Right kidney (tissue), 1 donor: ENCODE results near the gene TASP1.
"Not testable (repeated sequence)": the region's sequence is repeated elsewhere in the genome, so short reads cannot be mapped to it uniquely, and the experiment has no call there.

Source experiments
- DNase-seq: peaks from one replicate; pipeline ENCODE4 v3.0.0-alpha.2; 2016

TASP1 gene

DNA sequence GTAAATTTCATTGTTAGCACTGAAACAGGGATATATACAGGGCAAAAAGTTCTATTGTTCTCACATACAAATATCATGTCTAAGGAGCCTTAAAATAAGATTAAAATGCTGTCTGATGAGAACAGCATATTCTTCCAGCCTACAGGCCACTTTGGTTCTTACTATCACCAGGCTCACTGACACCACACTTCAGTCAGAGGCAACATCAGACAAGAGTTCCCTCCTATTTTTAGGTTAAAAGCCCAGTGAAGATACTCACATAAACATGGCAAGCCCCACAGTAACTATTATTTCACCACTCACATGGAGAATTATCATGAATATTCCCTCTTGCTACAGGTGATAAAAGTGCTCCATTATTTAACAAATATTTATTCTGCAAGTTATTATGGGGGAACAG lies 241.9 kb downstream of the TASP1 start:
- DNase-seq: no peak

DNA sequence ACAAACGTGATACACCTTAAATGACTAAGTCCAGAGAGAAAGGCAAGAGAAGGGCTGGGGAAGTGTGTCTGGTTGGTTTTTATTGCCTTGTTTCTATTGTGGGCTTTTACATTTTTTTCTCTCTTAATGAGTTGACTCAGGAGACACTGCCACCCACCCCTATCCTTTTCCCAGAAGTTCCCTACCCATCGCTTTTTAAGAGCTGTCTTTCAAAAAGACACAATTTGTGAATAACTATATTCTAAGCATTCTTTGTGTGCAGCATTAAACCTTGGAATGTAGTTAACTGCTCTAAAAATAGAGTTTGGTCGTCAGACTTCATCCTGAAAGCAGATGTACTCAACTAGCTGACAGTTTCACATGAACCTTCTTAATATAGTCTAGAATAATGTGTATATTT lies 242.7 kb downstream of the TASP1 start:
- no peak for DNase-seq

DNA sequence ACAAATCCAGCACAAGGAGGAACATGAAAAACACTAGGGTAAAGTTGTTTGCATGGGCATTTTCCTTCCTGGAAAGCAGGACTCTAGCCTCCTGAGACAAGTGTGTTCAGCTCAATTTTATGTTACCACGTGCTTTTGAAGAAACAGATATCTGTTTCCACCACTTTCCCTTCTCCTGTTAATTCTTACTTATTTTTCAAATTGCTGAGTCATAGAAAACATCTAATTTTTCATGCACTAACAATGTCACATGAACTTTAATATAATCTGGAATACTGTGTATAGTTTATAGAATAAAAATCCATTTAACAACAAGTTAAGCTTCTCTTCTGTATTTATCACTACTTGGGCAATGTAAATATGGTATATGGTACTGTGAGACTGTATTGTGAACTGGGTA lies 243.5 kb downstream of the TASP1 start:
- no peak for DNase-seq

DNA sequence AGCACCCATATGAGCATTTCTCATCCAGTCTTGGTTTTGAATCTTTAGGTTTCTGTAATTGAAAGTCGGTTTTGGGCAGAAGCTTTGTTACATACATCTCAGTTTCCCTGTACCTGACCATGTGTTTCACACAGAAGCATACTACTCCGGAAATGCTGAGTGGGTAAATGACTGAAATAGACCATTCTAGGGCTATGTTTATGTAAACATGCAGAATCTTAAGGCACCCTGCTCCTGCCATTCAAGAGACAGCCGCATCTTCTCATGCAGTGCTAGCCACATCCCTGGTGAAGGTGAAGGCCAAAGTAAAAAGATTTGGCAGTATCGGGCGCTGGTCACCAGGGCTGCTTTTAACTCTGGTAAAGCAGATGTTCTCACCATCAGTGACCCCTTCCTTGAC lies 246.3 kb downstream of the TASP1 start:
- no peak for DNase-seq

DNA sequence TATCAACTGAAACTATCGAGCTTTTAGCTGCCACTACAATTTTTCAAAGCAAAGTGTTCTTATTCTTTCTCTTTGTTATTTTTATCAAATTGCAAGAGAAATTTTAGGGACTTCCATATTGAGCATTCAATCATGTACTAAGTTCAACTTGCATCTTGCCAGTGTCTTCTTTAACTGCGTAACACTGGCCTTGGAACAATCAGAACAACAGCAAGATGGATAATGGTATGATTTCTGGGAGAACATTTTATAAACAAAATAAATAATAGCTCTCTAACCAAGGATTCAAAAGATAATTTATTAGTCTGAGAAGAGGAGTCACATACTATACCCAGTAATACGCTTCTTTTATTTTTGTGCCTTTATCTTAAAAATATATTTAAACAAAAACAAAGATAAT lies 249.6 kb downstream of the TASP1 start:
- no peak for DNase-seq

DNA sequence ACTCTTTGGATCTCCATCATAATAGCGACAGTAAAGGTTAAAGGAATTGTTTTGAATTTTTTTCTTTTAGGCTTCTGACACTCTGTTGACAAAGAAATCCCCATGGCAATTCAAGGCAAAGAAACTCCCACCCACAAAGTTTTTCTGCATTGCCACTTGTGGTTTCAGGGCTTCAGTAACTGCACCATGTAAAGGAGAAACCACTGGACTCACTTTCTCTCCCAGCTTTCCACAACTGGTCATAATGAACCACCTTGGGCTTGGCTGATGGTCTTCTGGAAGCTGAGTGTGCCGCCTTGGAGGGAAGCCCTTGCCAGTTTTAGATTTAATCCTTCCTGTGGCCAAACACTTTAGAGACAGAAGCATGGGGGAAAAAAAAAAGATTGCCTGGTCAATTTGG lies 254.6 kb downstream of the TASP1 start:
- no peak for DNase-seq

DNA sequence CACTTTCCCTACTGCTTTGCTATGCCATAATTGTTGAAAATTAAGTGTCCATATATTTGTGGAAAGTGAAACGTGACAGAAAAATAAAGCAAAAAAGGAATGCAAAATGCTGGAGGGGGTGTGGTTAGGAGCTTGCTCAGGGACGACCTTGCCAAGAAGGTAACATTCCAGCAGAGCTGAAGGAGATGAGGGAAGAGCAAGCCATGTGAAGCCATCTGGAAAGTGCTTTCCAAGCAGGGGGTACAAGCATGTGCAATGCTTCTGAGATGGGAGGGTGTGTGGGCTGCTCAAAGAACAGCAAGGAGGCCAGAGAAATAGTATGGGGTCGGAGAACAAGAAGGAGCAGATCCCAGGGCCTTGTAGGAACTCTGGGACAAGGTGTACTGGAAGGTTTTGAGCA lies 255.9 kb downstream of the TASP1 start:
- no peak for DNase-seq

DNA sequence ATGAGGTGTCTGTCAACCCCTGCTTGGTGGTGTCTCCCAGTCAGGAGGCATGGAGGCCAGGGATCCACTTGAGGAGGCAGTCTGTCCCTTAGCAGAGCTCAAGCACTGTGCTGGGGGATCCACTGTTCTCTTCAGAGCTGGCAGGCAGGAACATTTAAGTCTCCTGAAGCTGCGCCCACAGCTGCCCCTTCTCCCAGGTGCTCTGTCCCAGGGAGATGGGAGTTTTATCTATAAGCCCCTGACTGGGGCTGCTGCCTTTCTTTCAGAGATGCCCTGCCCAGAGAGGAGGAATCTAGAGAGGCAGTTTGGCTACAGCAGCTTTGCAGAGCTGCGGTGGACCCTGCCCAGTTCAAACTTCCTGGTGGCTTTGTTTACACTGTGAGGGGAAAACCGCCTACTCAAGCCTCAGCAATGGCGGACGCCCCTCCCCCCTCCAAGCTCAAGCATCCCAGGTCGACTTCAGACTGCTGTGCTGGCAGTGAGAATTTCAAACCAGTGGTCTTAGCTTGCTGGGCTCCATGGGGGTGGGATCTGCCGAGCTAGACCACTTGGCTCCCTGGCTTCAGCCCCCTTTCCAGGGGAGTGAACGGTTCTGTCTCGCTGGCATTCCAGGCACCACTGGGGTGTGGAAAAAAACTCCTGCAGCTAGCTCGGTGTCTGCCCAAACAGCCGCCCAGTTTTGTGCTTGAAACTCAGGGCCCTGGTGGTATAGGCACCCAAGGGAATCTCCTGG lies 258.1 kb downstream of the TASP1 start:
- not testable (repeated sequence) for DNase-seq

DNA sequence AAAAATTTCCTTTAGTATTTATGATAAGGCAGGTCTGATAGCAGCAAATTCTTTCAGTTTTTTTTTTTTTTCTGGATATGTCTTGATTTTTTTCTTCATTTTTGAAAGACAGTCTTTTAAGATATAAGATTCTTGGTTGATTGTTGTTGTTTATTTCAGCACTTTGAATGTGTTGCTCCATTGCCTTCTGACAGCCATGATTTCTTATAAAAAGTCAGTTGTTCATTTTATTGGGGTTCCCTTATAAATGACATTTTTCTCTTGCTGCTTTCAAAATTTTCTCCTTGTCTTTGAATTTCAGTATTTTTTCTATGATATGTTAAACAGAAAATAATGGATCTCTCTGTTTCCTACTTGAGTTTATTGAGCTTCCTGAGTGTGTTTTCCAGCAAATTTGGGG lies 265.3 kb downstream of the TASP1 start:
- DNase-seq: no peak

DNA sequence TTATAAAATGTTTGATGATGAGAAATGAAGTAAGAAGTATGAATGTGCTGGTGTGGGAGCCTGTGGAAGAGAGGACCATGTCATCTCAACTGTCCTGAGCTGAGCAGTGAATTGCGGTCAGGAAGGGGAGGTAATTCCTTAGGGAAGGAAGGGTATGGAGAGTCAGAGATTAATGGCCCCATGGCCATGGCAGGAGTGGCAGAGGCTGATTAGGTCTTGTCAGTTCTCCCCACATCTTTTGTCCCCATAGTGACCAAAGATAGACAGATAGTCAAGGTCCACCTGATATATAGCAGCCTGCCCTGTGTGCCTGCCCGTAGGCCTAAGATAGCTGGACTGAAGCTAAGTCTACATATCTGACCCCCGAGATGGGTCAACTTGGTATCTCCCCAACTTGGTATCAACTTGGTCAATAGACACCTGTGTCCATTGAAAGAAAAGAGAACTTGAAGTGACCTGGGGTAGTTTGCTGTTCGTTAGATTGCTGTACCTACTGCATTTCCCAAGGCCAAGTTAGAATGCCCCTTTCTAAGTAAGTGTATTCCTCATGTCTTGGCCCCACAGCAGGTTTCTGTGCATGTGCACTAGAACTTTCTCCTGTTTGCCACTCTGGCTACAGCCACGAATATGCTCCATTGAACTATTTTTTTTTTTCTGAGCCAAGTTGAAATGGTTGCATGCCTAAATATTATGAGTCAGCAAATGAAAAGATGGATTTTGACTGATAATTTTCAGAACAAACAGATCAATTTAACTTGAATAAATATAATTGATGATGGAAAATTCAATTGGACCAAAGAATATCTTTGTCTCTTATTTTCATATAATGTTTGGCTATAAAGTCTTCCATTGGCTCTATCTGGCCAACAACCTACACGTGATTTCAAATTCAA lies 274.2 kb downstream of the TASP1 start:
- no peak for DNase-seq

DNA sequence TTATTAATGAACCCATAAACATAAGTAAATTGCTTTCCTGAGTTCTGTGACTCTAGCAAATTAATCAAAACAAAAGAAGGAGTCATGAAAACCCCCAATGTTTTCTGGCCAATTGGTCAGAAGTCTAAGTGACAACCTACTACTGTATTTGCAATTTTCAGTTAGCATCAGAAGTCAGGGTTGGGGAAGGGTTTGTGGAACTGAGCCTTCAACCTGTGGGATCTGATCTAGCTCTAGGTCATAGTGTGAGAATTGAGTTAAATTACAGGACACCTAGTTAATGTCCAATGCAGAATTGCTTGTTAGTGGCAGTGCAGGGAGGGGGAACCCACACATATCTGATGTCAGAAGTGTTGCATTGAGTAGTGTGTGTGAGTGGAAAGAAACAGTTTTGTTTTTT lies 275.3 kb downstream of the TASP1 start:
- no peak for DNase-seq

DNA sequence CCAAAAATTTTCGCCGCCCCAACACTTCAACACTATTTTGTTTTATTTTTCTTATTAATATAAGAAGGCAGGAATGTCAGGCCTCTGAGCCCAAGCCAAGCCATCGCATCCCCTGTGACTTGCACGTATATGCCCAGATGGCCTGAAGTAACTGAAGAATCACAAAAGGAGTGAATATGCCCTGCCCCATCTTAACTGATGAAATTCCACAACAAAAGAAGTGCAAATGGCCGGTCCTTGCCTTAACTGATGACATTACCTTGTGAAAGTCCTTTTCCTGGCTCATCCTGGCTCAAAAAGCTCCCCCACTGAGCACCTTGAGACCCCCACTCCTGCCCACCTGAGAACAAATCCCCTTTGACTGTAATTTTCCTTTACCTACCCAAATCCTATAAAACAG lies 276.6 kb downstream of the TASP1 start:
- DNase-seq: not testable (repeated sequence)

DNA sequence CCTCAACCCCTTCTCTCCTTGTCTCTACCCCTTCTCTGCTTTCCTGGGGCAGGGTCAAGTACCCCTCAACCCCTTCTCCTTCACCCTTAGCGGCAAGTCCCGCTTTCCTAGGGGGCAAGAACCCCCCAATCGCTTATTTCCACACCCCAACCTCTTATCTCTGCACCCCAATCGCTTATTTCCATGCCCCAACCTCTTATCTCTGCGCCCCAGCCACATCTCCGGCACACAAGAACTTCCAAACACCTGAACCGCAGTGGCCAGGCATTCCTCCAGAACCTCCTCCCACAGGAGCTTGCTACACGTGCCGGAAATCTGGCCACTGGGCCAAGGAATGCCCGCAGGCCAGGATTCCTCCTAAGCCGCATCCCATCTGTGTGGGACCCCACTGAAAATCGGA lies 279.8 kb downstream of the TASP1 start:
- DNase-seq: not testable (repeated sequence)

DNA sequence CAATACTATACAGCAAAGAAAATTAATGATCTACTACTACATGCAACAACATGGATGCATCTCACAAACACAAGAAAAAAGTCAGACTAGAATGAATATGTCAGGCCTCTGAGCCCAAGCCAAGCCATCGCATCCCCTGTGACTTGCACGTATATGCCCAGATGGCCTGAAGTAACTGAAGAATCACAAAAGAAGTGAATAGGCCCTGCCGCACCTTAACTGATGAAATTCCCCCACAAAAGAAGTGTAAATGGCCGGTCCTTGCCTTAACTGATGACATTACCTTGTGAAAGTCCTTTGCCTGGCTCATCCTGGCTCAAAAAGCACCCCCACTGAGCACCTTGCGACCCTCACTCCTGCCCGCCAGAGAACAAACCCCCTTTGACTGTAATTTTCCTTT lies 280.9 kb downstream of the TASP1 start:
- DNase-seq: not testable (repeated sequence)

DNA sequence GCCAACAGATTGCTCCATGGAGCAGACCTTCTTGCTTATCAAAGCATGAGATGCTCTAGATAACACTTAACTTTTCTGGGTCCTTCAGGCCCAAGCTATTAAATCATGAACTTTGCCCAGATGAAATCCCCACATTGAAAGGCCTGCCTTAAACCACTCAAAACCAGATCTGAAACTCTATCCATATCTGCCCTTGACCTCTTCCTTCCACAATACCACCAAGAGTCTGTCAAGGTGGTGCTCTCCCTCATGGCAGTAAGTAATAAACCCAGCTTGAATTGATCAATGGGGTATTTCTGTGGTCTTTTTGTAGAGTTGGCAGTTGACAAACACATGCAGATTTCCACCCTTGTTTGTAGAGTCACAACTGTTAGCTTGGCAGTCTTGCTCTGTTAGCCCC lies 282.1 kb downstream of the TASP1 start:
- no peak for DNase-seq

DNA sequence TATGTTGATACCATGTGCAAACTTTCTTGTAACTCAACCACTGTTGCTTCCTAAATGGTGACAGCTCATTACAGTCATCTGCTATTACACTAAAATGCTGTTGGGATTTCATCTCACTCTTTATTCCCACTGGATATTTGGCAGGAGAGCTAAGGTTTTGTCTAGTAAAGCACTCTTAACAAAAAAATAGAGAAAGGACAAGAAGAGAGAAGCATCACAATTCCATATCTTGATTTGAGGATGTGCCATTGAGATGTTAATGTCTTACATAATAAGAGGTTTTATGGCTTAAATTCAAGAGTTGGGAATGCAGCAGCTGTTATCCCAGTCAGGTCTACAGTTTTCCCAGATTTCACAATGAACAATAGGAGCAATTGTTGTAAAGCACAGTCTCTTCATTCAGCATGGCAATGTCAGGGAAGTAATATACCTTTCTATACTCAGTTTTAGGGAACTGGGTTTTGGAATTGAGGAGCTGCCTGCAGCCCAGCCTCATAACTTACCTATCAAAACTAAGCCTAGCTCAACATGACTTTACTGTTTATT lies 282.7 kb downstream of the TASP1 start:
- no peak for DNase-seq

DNA sequence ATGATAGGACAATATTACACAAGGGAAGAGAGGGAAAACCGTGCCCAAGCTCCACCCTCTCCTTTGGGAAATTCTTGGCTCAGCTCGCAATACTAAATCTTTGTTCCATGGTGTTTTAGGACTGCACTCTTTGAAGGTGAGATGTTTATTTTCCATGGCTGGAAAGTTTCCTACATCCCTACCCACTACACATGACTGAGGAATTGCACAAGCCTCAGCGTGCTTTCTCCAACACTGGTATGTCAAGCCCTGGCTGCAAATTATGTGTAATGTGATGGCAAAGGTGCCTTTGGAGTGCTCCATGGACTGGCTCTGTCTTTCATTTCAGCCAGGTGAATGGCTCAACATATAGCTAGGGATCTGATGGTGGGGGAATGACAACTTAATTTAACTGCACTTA lies 283.3 kb downstream of the TASP1 start:
- DNase-seq: no peak

DNA sequence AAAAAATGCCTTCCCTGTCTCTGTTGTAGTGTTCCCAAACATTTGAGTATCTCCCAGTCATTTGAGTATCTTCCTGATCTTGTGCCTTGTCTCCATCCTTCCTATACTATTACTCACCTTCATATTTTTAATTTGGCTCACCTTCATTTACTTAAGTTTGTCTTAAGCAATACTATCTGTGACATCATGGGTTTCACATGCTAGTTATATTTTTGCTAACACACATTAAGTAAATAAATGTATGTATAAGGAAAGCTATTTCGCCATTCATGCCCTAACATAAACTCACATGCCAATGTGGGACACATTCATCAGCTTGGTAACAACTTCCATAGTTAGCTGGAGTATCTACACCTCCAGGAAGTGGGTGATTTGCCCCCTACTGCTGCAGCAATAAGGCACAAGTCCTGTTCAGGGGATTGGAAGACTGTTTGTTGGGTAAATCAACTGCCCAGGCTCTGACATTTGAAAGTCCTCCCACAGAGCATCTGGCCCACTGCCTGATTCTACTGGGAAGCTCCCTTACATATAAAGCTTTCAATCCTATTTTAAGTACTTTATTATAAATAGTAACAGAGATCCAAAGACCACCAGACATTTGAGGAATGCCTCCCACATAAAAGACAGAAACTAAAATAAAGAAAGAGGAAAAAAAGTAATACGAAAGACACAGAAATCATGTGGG lies 285.3 kb downstream of the TASP1 start:
- DNase-seq: no peak

DNA sequence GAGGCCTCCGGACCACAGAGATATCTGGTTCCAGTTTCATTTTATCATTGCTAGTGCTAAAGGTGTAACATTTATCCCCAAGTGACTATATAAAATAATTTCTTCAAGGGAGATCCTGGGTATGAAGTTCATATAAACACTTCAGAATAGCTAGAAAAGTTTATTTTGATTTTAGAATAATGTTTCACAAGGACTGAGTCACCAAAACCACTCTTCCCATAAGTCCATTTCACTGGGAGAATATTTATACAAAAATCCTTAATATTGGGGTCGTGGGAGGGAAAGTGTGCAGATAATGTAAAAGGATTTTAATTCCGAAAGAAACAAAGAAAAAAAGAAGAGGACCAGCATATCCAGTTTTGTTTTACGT lies 289.5 kb downstream of the TASP1 start:
- DNase-seq: no peak

DNA sequence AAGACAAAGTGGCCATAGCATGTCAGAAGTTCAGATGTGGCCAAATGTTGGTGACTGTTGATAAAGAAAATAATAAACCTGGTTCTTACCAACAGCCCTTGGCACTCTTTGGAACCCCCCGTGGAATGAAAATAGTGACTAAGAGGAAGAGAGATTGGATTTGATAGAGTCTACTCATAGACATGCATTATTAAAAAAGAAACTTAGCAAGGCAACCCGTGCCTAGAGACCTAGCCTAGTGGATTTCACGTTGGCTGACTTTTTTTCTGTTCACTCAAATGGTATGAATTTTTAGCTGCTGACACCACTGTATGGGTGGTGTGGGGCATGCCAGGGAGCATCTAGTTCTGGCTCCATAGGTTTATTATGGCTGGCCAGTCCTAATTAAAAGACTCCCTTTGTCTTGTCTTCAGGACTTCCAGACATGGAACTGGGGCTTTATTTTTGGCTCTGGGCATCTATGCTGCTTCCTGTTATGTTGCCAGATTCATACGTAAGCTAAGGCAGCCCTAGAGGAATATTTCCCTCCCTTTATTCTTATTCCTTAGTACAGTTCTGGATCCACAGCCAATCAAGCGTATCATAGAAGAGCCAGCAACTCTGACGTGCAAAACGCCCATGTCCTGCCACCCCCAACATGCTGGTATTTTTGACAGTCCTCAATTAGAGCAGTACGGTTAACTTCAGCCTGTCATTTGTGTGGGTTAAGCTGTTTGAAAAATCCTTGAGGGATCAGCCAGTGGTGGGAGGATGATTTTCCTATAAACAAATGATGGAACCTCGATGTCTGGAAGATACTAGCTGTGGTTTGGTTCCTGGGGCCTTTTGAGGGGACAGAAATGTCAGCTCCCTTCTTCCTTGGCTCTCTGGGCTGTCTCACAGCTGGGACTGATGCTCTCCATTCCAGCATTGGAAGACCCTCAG lies 290.2 kb downstream of the TASP1 start:
- DNase-seq: no peak

DNA sequence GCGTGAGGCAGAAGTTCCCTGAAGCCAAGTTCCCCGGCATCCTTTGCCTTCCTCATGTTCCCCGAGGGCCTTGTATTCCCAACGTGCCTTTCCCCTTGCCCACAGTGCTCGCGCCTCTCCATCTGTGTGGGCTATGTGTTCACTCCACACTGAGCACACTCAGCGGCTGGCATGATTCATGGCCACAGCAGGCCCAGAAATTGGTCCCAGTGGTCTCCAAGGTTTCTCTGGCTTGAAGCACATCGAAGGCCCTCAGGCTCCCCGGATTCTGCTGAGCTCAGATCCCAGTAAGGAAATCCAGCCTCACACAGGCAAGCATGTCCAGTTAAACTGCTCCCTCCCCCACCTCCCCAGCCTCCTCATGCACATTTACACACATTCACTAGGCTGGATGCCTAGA lies 294.1 kb downstream of the TASP1 start:
- DNase-seq: no peak
